Endothelial cell (in vitro differentiated cells): Measurements from ENCODE around the gene SLC35F4. TPM values are rescaled to one million over a fixed set of nuclear protein-coding genes. Genes with fewer than 3 reads are reported as not detected.

Experiments
- DNase-seq: peaks from one replicate; pipeline ENCODE4 v3.0.0; 2021; ENCODE audit warnings: low spot score
- H3K27ac Mint-ChIP-seq: one replicate; pipeline ENCODE4 v1.8.0; 2021; ENCODE audit warnings: mixed read lengths, inconsistent platforms; ENCODE audit not compliant: unreplicated experiment
- H3K27me3 Mint-ChIP-seq: one replicate; pipeline ENCODE4 v1.8.0; 2021; ENCODE audit warnings: mild to moderate bottlenecking, moderate library complexity, mixed read lengths, inconsistent platforms; ENCODE audit not compliant: unreplicated experiment
- H3K36me3 Mint-ChIP-seq: one replicate; pipeline ENCODE4 v1.8.0; 2021; ENCODE audit warnings: mild to moderate bottlenecking, low read depth, mixed read lengths, inconsistent platforms; ENCODE audit not compliant: unreplicated experiment
- H3K4me1 Mint-ChIP-seq: one replicate; pipeline ENCODE4 v1.8.0; 2021; ENCODE audit warnings: mild to moderate bottlenecking, mixed read lengths, inconsistent platforms; ENCODE audit not compliant: unreplicated experiment
- H3K4me3 Mint-ChIP-seq: one replicate; pipeline ENCODE4 v1.8.0; 2021; ENCODE audit warnings: mild to moderate bottlenecking, mixed read lengths, inconsistent platforms; ENCODE audit not compliant: unreplicated experiment
- H3K9me3 Mint-ChIP-seq: one replicate; pipeline ENCODE4 v1.8.0; 2021; ENCODE audit warnings: mixed read lengths, inconsistent platforms; ENCODE audit not compliant: unreplicated experiment
- total RNA-seq: library from RNA; stranded (reverse); fragmentation: NEBNext Ultra II Directional; extraction: Animal tissue kit (Norgen Biotek cat#: 25700); gene quantifications from one replicate; pipeline ENCODE4 v1.2.1, GENCODE V29; 2021; ENCODE audit not compliant: unreplicated experiment
- TF ChIP-seq, protein P1 (sequence below): fragments of 200-600 bp; sonication (generic); IDR thresholded peaks from one replicate; pipeline ENCODE4 v1.5.0; 2021; ENCODE audit warnings: antibody characterized with exemption; ENCODE audit not compliant: unreplicated experiment

Gene SLC35F4
- total RNA-seq, 1 donor from 2014 or later: not detected

DNA sequence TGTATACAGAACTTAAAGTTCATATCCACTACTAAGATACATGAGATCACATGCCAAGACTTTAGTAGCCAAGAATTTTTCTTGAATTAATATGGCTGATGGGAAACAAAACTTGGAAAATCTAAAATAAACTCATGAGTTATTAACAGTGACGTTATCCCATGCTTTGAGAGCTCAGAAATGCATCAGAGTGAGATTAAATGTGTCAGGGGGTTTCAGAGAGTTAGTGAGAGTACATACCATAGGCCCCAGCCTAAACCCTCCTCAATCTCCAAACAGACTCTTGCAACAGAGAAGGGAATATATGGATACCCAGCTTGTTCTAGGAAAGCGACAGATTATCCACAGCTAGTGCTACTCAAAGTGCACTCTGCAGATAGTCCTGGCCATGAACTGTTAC, 19.3 kb downstream of the SLC35F4 start:
- no peak for DNase-seq
- Mint-ChIP-seq H3K4me1 (peaks cover 11% of the 10 kb centered on the region), H3K9me3 (no peaks in the 10 kb centered on the region), H3K27me3 (no peaks in the 10 kb centered on the region), H3K36me3 (no peaks in the 10 kb centered on the region), H3K4me3 (no peak overlapping the region), H3K27ac (no peak overlapping the region)
- TF ChIP-seq, protein P1, sequence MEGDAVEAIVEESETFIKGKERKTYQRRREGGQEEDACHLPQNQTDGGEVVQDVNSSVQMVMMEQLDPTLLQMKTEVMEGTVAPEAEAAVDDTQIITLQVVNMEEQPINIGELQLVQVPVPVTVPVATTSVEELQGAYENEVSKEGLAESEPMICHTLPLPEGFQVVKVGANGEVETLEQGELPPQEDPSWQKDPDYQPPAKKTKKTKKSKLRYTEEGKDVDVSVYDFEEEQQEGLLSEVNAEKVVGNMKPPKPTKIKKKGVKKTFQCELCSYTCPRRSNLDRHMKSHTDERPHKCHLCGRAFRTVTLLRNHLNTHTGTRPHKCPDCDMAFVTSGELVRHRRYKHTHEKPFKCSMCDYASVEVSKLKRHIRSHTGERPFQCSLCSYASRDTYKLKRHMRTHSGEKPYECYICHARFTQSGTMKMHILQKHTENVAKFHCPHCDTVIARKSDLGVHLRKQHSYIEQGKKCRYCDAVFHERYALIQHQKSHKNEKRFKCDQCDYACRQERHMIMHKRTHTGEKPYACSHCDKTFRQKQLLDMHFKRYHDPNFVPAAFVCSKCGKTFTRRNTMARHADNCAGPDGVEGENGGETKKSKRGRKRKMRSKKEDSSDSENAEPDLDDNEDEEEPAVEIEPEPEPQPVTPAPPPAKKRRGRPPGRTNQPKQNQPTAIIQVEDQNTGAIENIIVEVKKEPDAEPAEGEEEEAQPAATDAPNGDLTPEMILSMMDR: no peak

DNA sequence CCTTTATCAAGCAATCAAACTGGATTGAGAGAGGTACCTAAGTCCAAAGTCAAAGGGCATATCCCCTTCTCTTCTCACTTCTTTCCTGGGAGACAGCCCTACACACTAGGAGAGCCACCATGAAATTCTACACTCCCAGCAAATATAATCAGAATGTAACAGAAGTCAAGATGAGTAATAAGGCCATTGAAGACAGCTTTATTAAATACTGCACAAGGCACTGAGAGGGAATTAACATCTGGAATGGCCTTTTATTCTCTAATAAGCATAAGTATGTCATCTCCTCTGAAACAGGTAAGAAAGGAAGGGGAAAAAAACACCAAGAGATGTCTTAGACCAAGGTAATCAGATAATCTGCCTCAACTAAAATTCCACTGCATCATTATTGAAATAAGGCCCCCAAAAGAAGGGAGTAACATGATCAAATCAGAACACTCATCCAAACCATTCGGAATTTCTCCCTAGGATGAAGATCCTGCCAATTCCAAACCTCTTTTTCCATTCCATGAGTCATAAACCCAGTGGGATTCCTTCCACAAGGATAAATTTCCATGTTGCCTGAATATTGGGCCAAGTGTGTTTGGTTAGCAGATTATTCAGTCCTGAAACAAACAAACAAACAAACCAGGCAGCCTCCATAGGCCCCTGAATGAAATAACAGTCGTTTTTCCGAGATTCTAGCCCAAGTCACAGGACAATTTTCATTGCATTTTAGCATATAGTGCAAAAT, 19.9 kb downstream of the SLC35F4 start:
- Mint-ChIP-seq H3K36me3 (no peaks in the 10 kb centered on the region), H3K27me3 (no peaks in the 10 kb centered on the region), H3K4me1 (peaks cover 11% of the 10 kb centered on the region), H3K9me3 (no peaks in the 10 kb centered on the region), H3K27ac (no peak overlapping the region), H3K4me3 (no peak overlapping the region)
- TF ChIP-seq, protein P1: no peak
- no peak for DNase-seq

DNA sequence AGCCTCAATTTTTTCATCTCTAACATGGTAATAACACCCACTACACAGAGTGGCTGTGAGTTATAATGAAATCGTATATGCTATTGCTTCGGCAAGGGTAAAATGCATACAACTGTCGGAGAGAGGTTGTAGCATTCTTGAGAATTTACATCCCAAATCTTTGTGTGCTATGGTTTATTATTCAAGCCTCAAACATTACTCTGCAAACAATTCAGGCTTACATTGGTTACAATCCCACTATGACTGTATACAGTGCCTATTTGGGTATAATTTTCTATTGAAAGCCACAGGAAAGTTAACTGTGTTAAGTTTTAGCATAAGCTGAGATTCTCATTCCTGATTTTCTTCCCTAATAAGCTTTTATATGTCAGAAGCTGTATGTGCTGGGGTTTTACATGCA, 20.6 kb downstream of the SLC35F4 start:
- Mint-ChIP-seq H3K36me3 (no peaks in the 10 kb centered on the region), H3K4me3 (no peak overlapping the region), H3K27ac (no peak overlapping the region), H3K4me1 (peaks cover 11% of the 10 kb centered on the region), H3K9me3 (no peaks in the 10 kb centered on the region), H3K27me3 (no peaks in the 10 kb centered on the region)
- DNase-seq: no peak
- TF ChIP-seq, protein P1: no peak

DNA sequence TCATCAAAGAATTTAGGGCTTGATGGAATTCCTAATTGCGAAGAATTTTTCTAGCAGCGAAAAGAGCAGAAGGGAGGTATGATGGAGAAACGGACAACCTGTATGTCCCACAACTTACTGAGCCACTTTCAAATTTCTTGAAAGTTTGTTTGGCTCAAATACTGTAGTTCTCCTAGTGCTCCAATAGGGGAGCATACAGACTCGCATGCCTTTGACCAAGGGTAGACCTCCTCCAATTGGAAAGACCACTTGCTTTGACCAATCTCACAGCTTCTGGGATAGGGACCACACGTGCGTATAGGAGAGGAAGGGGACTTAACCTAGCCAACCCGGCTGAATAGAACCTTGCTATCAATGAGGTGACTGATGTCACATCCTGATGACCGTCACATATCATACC, 28.6 kb downstream of the SLC35F4 start:
- TF ChIP-seq, protein P1: peak; percentile 28
- H3K27me3 Mint-ChIP-seq: no peaks in the 10 kb centered on the region

DNA sequence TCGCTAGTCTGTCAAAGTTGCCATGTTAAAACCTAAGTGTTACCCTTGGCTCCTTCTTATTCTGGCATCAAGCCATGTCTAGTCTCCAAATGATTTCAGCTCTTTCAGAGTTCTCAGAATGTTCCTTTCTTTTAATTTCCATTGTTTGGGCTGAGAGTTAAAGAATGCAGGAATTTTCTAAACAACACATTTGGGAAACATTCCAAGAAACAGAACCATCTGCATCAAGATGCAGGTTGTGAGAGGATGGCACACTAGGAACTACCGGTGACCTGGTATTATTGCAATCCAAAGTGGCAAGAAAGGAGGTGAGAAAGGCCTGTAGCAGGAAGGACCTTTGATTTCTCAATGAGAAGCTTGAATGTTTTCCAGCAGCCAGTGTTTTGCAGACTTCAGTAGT, 30.1 kb downstream of the SLC35F4 start:
- H3K9me3 Mint-ChIP-seq: no peaks in the 10 kb centered on the region
- no peaks in the 10 kb centered on the region for H3K27me3 Mint-ChIP-seq
- TF ChIP-seq, protein P1: no peak
- H3K4me1 Mint-ChIP-seq: peaks cover 2% of the 10 kb centered on the region
- H3K36me3 Mint-ChIP-seq: no peaks in the 10 kb centered on the region
- no peak overlapping the region for H3K27ac Mint-ChIP-seq
- no peak overlapping the region for H3K4me3 Mint-ChIP-seq
- DNase-seq: no peak

More for the DNA sequence above, 28.6 kb downstream of the SLC35F4 start:
- Mint-ChIP-seq H3K36me3 (no peaks in the 10 kb centered on the region), H3K4me1 (peaks cover 2% of the 10 kb centered on the region), H3K4me3 (no peak overlapping the region), H3K9me3 (no peaks in the 10 kb centered on the region), H3K27ac (no peak overlapping the region)
- DNase-seq: no peak
